Adrenal gland (tissue), 12 donors: ENCODE results near the gene SSBP2. TPM values are rescaled to one million over a fixed set of nuclear protein-coding genes. Genes with fewer than 3 reads are reported as not detected.

Experiments used
- DNase-seq, 7 donors: peaks; one replicate each; pipeline ENCODE4 v3.0.0-alpha.2; 2019 to 2020
- H3K27ac ChIP-seq, 5 donors: fragments of 200-600 bp; sonication (generic) in 4 of 5; 1 replicate in 3 of 5; 2 replicates in 2 of 5; pipeline versions ENCODE4 v1.5.1 to v1.8.0; 2016 to 2020; ENCODE audit warnings: mild to moderate bottlenecking in 1 of 5
- H3K27me3 ChIP-seq: fragments of 200-600 bp; 2 replicates; pipeline ENCODE4 v1.8.0; 2021
- H3K36me3 ChIP-seq, 2 donors: fragments of 200-600 bp; replicated peaks in 1 of 2; 1 replicate in 1 of 2; 2 replicates in 1 of 2; pipeline versions ENCODE4 v1.5.1 to v1.8.0; 2018 to 2022
- H3K4me1 ChIP-seq, 2 donors: fragments of 200-600 bp; replicated peaks in 1 of 2; 1 replicate in 1 of 2; 2 replicates in 1 of 2; pipeline versions ENCODE4 v1.5.1 to v1.8.0; 2018 to 2021
- H3K4me3 ChIP-seq, 4 donors: fragments of 200-600 bp; sonication (generic) in 3 of 4; one replicate each; pipeline ENCODE4 v1.5.1; 2016 to 2018
- H3K9me3 ChIP-seq, 3 donors: fragments of 200-600 bp; sonication (generic) in 1 of 3; replicated peaks in 1 of 3; 1 replicate in 2 of 3; 2 replicates in 1 of 3; pipeline versions ENCODE4 v1.5.1 to v1.8.0; 2016 to 2021
- POLR2A ChIP-seq, 2 donors: fragments of 450-650 bp; IDR thresholded peaks; one replicate each; pipeline ENCODE4 v1.6.1; 2017; ENCODE audit warnings: antibody characterized with exemption in 2 of 2, mild to moderate bottlenecking in 2 of 2, moderate library complexity in 1 of 2
- WGBS, 4 donors: extraction: QIAGEN DNeasy Blood & Tissue Kit in 2 of 4; methylation state at CpG; one replicate each; pipeline versions ENCODE4 v1.1.5 to v1.1.7; 2013 to 2017; 5-methylcytosine and 5-hydroxymethylcytosine counted together
- intact Hi-C, 2 donors: fragments of 100-400 bp; cut with DNase I; formaldehyde crosslinking; loops; one replicate each; pipeline versions ENCODE4 v1.14.1 to v1.15.0; 2022 to 2023
- polyA plus RNA-seq, 3 donors: library from polyadenylated mRNA; stranded (reverse); fragments of 200-250 nt in 2 of 3; fragments of 350-450 nt in 1 of 3; fragmentation: Illumina TruSeq in 1 of 3; extraction: RNeasy Lipid Tissue Mini Kit (QIAGEN cat#74804) in 1 of 3; gene quantifications; one replicate each; pipeline ENCODE4 v1.2.3, GENCODE V29; 2013 to 2014
- total RNA-seq, 9 donors: library from RNA; depleted of rRNA in 4 of 9; stranded (reverse); fragments of >200 nt in 4 of 9; fragments of 120-200 nt in 1 of 9; fragmentation: NEBNext Ultra II Directional in 1 of 9; extraction: Animal tissue kit (Norgen Biotek cat#: 25700) in 1 of 9; gene quantifications; one replicate each; pipeline versions ENCODE4 v1.1.0 to v1.2.4, GENCODE V29; 2013 to 2023
- TF ChIP-seq, protein P1 (sequence below), 6 experiments: fragments of 450-650 bp in 4 of 6; fragments of 200-600 bp in 2 of 6; sonication (generic) in 1 of 6; IDR thresholded peaks; 1 replicate in 5 of 6; 2 replicates in 1 of 6; pipeline versions ENCODE4 v1.5.1 to v1.8.0; 2016 to 2021; ENCODE audit warnings: antibody characterized with exemption in 6 of 6, mild to moderate bottlenecking in 2 of 6, moderate library complexity in 1 of 6
- donor health status: healthy with polysubstance abuse.
- donor health status: Bipolar disorder and iron deficiency.
- donor health status: DM: yes; HTN: yes; CAD: no.
- donor health status: DM: no; HTN: no; CAD: no.
- donor health status: DM: no; HTN: no; CAD: no.
- donor health status: DM: yes; HTN: yes; CAD: no.

The SSBP2 gene
- total and polyA plus RNA-seq, 12 donors = 16.2 to 424 (median 25.4) TPM

GRCh38 chr5:81772488-81772887, 21.6 kb upstream of the SSBP2 start:
- Histone ChIP-seq H3K9me3 (no peaks in the 10 kb centered on the region), H3K4me3 (no peak overlapping the region), H3K27me3 (no peaks in the 10 kb centered on the region), H3K27ac (no peak overlapping the region), H3K4me1 (no peaks in the 10 kb centered on the region), H3K36me3 (no peaks in the 10 kb centered on the region)
- intact Hi-C loops = no loop called here
- no peak for TF ChIP-seq POLR2A (IDR thresholded peaks at IDR 0.05)
- TF ChIP-seq, protein P1, sequence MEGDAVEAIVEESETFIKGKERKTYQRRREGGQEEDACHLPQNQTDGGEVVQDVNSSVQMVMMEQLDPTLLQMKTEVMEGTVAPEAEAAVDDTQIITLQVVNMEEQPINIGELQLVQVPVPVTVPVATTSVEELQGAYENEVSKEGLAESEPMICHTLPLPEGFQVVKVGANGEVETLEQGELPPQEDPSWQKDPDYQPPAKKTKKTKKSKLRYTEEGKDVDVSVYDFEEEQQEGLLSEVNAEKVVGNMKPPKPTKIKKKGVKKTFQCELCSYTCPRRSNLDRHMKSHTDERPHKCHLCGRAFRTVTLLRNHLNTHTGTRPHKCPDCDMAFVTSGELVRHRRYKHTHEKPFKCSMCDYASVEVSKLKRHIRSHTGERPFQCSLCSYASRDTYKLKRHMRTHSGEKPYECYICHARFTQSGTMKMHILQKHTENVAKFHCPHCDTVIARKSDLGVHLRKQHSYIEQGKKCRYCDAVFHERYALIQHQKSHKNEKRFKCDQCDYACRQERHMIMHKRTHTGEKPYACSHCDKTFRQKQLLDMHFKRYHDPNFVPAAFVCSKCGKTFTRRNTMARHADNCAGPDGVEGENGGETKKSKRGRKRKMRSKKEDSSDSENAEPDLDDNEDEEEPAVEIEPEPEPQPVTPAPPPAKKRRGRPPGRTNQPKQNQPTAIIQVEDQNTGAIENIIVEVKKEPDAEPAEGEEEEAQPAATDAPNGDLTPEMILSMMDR (IDR thresholded peaks at IDR 0.05) = no peak
- 72 to 90% (median 88%) methylated on average over 5 of the region's 5 CpGs for WGBS, 4 donors
- no peak for DNase-seq

DNA sequence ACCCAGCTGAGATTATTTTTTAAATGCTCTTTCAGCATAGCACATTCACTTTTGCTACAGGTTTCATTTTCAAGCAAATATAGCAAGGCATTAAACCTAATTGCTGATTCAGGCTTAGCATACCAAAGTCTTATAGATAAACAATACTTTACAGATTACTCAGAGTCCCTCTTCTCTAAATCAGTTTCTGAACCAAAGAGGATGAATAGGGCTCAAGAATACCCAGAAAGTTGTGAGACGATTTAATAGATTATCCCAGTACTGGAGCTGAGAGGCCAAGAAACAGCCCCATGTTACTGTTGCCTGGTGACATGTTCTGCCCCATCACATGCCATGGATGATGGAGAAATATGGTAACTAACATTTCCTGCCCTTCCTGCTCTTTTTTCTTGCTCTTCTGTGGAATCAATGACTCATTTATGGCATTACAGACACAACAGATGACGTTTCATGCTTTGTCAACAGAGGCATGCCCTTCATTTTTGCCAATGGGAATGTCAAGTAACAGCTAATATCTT, 18.1 kb upstream of the SSBP2 start:
- WGBS, 4 donors = 67 to 77% (median 71%) methylated on average over 2 of the region's 2 CpGs
- intact Hi-C loops = no loop called here
- no peak for TF ChIP-seq POLR2A (IDR thresholded peaks at IDR 0.05)
- TF ChIP-seq, protein P1 (IDR thresholded peaks at IDR 0.05) = no peak
- DNase-seq = no peak
- no peak overlapping the region for H3K4me3 ChIP-seq
- H3K36me3 ChIP-seq = no peaks in the 10 kb centered on the region
- H3K4me1 ChIP-seq = no peaks in the 10 kb centered on the region
- no peaks in the 10 kb centered on the region for H3K27me3 ChIP-seq
- no peaks in the 10 kb centered on the region for H3K9me3 ChIP-seq
- H3K27ac ChIP-seq = no peak overlapping the region

GRCh38 chr5:81767938-81768337, 17.0 kb upstream of the SSBP2 start:
- no peak overlapping the region for H3K27ac ChIP-seq
- no peak for DNase-seq
- H3K4me3 ChIP-seq = no peak overlapping the region
- H3K27me3 ChIP-seq = no peaks in the 10 kb centered on the region
- 88 to 96% (median 90%) methylated on average over 2 of the region's 2 CpGs for WGBS, 4 donors
- H3K9me3 ChIP-seq = no peaks in the 10 kb centered on the region
- intact Hi-C loops = no loop called here
- TF ChIP-seq POLR2A (IDR thresholded peaks at IDR 0.05) = no peak
- TF ChIP-seq, protein P1 (IDR thresholded peaks at IDR 0.05) = no peak
- H3K36me3 ChIP-seq = no peaks in the 10 kb centered on the region
- no peaks in the 10 kb centered on the region for H3K4me1 ChIP-seq

GRCh38 chr5:81767097-81767496, 16.2 kb upstream of the SSBP2 start:
- TF ChIP-seq, protein P1 (IDR thresholded peaks at IDR 0.05) = no peak
- no peak for TF ChIP-seq POLR2A (IDR thresholded peaks at IDR 0.05)
- no peak overlapping the region for H3K27ac ChIP-seq
- intact Hi-C loops = no loop called here
- no peaks in the 10 kb centered on the region for H3K4me1 ChIP-seq
- no peak overlapping the region for H3K4me3 ChIP-seq
- no peaks in the 10 kb centered on the region for H3K9me3 ChIP-seq
- DNase-seq = no peak
- no peaks in the 10 kb centered on the region for H3K27me3 ChIP-seq
- WGBS, 4 donors = 84 to 96% (median 86%) methylated on average over 8 of the region's 8 CpGs
- no peaks in the 10 kb centered on the region for H3K36me3 ChIP-seq
